Measurements from ENCODE around the gene WNT8A.

The WNT8A gene

DNA sequence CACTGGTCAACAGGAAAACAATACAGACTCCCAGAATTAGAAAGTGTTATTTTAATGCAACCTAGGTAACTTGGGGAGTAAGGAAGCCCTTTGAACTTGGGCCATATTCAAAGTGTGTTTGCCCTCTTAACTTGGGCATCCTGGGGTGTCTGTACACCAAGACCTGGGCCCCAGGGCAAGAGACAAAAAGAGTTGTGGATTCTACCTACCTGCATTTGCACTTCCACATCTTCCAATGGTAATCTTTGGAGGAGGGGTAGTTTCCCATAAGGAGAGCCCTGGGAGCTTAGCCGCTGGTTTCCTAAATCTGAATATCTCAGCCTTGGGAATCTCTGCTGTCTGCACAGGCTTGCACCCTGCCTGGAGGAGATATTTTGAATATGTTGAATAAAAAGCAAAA lies 8.5 kb downstream of the WNT8A start:
- no peak for DNase-seq

DNA sequence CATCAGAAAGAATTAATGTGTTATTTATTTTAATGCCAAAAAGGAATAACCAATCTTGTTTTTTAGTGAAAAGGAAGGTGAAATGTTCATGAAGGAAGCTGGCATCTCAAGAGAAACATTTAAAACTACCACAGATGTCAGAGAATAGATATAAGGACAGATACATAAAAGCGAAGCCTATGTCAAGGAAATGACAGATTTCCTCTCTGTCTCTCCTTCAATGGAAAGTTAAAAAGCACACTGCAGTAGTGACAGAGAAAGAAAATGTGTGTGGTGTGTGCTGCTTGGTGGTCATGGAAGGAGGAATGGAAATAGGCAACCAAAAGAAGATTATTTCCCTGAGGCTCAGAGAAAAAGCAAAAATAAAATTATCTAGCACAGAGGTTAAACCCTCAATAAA lies 9.2 kb downstream of the WNT8A start:
- no peak for DNase-seq

DNA sequence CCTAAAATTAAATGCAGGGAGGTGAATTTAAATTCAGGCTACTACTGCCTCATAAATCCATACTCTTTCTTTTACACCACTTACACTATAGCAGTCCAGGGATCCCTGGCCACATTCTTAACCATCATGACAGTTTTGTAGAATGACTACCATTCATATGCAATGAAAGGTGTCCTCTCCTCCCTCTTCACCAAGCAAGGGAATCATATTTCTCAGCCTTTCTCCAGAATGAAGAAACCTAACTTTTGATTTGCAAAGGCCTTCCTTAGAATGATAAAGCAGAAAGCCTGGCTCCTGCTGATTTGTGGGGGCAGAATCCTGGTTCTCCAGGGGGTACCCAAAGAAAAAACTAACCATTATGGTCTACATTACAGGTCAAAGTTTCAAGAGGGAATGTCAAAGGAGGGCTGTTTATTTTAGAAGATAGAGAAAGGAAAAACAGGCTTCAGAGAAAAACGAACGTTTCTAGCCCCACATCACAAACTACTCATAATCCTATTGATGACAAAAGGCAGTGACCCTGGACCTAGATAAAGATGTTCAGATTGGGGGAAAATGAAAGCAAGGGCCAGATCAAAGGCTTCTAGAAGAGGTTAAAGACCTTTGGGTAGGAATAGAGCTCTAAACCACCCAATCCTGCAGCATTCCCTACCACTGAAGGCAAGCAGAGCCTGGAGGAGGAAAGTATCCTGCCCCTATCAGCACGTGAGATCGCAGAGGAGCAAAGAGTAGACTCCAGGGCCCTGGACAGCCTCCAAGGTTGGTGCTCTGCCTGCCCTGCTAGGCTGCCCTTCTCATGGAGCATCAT lies 11.5 kb downstream of the WNT8A start:
- no peak for DNase-seq

DNA sequence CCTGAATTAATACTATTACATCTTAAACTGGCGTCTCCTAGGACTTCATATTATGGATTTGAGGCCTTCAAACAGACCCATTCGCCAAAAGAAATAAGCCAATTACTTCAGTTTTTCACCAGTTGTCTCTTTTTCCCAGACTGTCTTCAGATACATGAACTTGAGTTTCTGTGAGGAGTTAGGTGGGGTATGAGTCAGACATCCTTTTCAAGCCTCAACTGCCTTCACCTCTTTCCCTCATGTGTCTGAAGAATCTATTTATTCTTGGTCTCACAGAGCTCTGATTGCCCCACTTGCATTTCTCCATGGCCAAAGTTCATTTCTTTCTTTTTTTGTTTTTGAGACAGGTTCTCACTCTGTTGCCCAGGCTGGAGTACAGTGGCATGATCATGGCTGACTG lies 12.5 kb downstream of the WNT8A start:
- no peak for DNase-seq

DNA sequence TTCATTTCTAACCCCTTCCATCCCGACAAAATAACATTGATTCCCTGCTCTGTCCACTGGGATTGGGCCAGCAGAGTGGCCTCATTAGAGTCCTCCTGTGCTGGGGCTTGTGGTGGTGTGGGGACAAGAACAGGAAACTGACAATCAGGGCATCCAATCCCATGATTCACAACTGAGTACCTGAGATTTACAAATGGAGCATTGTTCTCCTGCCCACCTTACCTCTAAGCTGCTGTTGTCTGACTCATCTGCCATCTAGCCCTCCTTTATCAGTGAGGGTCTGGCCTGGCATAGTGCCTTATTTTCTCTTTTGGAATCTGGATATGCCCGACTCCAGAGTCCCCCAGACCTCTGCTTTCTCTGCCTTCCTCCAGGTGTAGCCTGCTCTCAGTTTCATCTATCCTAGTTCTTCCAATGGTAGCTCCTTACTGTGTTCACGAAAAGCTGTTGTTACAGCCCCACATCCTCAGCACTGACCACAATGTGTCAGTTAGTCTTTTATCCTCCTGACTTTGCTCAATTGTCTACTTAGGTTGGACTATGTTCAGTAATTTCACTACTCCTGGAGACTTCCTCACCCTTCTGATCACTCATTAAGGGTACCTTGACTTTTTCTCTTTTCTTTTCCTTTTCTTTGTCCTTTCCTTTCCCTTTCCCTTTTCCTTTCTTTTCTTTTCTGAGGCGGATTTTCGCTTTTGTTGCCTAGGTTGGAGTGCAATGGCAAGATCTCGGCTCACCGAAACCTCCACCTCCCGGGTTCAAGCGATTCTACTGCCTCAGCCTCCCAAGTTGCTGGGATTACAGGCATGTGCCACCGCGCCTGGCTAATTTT lies 13.4 kb downstream of the WNT8A start:
- no peak for DNase-seq

DNA sequence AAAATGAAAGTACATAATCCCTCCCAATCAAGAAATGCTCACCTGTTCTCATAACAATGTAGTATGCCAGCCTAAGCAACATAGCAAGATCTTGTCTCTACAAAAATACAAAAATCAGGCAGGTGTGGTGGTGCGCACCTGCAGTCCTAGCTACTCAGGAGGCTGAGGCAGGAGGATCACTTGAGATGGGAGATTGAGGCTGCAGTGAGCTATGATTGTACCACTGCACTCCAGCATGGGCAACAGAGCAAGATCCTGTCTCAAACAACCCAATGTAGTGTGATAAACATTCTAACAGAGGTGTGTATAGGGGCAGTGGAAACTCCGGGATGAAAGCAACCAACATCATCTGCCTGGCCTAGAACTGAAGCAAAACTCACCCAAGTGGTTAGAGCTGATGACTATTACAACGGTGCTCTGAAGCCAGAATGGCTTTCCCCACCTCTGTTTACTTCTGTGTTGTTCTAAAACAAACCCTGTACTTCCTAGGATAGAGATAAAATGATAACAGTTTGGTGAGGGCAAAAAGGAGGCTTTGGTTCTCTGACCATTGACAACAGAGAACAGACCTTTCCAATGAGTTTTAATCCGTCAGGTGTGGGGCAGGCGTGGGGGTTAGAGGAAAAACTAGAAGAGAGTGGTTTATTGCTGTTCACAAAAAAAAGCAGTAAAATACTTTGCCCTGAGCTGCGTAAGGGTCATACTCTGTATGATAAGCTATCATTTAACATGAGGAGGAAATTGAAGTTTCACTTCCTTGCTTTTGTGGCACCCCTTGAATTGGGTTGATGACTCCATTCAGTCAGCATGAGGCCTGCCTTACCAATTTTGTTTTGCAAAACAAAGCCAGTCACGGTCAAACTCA lies 18.9 kb downstream of the WNT8A start:
- DNase-seq, result no peak

DNA sequence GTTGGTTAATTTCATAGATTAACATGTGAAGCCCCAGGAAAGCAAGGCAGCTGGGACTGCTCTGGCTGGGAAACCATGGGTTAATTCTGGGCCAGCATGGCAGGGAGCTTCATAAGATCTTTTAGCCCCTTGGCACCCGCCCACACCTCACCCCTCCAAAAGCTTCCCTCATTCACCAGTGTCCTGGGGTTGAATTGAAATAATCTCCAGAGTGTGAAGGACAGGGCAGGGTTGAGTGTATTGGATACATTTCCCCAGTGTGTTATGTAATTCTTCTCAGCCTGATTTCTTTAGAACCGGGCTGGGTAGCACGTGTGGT lies 19.4 kb downstream of the WNT8A start:
- DNase-seq, result no peak

DNA sequence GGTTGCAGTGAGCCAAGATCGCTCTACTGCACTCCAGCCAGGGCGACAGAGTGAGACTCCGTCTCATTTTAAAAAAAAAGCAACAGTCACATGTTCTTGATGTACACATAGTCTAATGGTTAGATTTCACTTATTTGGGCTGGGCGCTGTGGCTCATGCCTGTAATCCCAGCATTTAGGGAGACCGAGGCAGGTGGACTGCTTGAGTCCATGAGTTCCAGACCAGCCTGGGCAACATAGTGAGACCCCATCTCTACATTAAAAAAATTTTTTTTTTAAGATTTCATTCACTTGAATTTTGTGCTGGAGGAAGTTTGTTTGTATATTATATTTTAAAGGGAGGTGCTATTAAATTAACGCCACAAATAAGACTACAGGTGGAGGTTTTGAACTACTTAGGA lies 21.9 kb downstream of the WNT8A start:
- no peak for DNase-seq

DNA sequence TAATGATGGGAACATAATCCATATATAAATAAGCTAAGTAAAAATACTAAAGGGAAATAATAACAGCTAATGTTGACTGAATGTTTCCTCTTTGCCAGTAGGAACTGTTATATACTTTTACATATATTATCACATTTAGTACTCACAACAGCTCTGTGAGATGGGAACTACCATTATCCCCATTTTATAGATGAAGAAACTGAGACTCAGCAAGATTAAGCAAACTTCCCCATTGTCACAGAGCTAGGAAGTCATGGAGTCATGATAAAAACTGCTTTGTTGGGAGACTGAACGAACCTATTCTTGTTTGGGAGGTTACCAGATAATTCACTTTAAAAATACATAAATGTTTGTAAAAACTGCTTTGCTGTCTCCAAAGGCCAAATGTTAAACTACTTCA lies 23.4 kb downstream of the WNT8A start:
- no peak for DNase-seq

DNA sequence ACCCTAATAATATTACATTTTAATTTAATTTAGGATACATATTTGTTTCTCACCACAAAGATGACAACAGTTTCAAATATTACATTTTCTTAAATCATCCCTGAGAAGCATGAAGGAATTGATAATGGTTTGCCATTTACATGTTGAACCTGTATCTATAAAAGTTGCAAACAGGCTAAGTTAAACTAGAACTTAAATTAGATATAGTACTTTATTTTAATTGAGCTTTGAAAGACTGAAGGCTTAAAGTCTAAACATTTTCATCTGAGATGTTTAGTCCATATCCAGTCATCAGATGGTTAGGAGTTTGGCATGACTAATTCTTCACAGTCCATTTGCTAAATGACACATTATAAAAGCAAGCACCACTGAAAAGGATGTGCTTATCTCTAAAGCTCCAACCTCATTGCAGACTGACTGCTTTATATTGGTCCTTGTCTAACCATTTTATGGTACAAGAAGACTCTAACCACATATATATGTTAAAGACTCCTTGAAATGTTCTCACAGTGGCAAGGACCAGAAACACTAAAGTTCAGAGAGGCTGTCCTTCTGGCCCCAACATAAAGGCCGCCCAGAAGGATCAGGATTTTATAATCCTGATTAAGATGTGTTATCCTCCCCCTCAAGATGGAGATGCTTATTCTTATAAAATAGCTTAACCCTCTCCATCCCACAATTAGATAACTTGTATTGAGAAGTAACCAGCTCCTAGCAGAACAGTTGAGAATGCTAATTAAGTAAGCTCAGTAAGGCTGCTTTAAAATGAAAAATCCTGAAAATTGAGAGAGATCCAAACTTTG lies 25.8 kb downstream of the WNT8A start:
- DNase-seq, result no peak

DNA sequence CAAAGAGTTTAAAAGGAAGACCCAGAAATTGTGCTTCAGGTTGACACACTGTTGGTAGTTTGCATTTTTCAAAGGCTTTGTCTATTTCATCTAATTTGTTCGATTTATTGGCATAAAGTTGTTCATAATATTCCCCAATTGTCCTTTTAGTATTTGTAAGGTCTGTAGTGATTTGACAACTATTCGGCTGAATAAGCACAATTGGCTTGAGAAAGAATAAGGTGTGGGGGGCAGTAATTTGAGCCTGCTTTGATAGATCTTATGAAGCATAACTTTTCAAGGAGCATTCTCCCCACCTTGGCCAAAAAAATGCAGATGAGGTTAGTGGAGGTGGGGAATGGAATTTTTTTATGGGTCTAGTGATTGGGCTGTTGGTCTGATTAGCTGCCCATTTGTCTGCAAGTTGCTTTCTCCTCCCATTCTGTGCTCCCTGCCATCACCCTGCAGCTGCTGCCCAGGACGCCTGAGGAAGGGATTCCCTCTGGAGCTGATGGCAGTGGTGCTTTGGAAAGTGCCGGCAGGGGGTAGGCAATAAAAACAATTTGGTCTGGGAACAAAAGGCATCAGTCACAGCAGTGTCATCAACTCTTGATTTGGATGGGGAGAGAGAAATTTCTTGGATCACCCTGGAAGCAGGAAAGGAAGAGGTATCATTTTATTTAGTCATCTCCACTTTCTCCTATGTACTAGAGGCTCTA lies 26.6 kb downstream of the WNT8A start:
- DNase-seq, result no peak

DNA sequence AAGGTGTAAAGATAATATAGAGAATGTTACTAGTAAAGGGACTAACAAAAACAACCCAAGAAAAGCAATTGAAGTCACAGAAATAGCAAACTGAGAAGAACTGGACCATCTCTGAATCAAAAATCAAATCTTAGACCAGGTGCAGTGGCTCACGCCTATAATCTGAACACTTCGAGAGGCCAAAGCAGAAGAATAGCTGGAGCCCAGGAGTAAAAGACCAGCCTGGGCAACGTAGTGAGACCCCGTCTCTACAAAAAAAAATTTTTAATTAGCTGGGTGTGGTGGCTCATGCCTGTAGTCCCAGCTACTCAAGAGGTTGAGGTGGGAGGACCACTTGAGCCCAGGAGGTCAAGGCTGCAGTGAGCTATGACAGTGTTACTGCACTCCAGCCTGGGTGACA lies 27.3 kb downstream of the WNT8A start:
- DNase-seq, result no peak

DNA sequence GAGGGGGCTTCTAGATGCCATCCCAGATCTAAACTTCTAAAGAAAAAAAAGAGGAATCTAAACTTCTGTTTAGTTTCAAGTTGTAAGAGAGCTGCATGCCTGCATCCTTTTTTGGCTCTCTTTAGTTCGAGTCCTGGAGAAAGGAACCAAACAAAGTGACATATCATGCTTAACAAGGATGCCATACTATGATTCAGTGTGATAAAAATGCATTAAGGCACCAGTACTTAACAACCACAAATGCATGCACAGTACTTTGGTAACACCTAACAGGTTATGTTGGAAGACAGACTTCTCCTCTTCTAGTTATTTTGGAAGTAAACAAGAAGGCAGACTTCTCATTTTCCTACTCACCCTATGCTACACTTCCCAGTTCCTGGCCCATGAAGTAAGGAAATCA lies 28.1 kb downstream of the WNT8A start:
- DNase-seq, result no peak

DNA sequence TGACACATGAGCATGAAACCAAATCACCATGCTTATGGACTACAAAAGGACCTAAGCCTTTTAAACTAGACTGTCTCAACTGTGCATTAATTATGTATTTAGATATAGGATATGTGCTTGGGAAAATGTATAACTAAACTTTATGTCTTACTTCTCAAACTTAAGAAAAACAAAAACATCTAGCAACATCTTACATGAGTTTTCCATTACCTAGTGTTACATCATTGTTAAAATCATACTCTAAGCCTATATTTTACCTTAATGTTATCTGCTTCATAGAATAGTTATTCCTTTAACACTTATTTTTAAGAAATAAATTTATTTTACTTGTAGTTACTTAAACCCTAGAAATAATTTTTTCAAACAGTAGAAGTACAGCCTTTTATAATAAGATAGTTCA lies 31.4 kb downstream of the WNT8A start:
- DNase-seq, result no peak

DNA sequence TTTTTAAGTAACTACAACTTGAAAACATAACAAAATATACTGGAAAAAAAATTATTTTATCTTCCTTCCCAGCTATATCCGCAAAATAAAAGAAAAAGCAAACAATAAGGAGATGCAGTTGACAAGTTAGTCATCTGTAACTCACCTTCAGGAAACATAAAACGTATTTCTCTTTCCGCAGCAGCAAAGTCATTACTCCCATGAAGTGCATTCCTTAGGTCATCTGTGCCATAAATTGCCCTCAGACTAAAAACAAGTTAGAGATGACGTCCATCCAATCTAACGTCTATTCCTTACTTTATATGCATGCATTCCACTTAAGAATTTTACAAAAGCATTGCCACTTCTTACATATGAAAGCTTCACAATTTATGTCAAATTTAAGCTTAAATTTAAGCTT lies 44.5 kb downstream of the WNT8A start:
- DNase-seq, result no peak

DNA sequence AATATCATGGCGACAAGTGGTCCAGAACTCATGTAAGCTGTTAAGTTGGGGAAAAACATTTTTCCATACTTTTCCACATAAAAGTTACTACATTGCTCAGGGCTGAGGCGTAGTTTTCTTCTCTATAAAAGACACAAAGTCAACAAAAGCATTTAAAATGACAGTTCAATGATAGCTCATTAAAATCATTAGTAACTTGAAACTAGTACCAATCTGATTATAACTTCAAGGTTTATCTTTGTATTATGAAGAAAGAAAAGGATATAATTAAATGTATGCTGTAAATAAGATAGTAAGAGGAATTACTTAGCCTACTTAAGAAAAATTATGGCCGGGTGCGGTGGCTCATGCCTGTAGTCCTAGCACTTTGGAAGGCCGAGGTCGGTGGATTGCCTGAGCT lies 45.5 kb downstream of the WNT8A start:
- no peak for DNase-seq

DNA sequence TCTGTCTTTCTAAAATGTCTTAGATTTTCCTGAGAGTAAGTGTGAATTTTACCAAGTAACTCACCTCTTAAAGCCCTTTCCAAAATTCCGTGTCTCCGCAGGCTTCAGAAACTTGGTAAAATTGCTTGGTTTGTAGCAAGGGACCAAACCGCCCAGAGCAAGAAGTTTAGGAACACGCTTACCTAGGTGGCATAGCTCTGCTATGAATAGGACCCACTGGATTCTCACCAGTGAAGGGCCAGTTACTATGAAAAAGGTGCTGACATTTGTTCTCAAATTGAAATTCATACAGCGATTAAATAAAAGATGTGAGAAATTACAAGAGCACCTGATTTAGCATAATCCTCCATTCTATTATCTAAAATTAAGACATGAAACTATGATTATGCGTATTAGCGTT lies 48.7 kb downstream of the WNT8A start:
- no peak for DNase-seq

DNA sequence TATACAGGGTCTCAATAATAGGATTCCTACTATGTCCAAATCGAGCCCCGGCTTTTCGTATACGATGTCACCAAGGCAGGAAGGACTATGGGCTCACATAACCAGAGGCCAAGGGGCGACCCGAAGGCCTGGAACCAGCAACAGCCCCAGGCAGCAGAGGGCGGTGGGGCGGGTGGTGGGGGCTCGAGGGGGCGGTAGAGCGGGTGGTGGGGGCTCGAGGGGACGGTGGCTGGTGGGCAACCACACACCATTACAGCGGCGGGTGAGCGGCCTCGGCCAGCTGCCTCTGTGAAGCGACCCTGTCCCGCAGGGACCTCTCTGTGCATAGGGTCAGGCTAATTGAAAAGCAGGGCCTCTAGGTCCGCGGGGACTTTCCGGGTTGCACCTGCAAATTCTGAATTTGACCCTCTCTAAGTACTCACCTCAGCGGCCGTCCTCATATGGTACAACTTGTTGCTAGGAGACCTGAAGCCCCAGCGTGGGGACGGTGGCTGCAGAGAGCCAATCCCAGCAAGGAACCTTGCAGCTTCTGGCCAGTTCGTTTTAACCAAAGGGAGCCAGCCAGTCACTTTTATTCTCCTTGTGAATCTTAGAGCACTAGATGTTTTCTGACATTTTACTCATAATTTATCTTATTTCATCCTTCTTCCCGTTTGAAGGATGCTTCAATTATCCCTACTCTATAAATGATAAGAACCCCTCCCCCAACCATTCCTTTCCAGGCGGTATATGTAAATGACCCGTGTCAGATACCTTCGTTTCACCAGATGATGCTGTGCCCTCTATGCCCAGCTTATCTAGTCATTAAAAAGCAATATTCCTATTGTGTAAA lies 55.3 kb downstream of the WNT8A start, which contains the start of gene NME5:
TSS of gene NME5 (minus strand) at position 480 of the 832 bp plus-strand sequence. CDS start 648 bp downstream, outside the sequence.
- peak in 1 of 2 experiments; percentile 7 for DNase-seq

DNA sequence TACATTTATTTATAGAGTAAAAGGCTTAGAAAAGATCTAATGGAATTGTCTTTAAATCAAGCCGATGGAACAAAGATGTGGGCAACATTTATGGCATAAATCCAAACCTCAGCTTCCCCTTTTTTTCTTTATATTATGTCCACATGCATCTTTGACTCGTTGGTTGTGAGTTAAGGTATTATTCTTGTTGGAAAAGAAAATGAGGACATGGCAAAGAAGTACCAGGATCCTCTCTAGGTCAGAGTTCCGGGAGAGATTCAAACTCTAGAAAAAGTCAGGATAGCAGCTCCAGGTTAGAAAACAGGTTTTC lies 55.9 kb downstream of the WNT8A start:
- no peak for DNase-seq

DNA sequence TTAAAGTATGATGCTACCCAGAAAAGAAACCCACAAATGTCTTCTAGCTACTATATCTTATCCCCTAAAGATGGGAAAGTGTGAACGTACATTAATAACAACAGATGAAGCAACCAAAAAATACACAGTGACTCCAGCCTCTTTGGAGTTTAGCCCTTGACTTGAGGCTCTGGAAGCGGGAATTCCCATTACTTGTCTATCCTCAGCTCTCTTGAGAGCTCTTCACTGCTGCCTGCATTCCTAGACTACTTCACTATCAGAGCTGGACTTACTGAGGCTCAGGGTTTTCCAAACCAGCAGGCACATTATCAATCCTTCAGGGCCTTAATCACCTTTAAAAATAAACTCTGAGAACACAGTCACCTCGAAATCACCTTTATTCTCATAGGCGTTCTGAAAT lies 56.4 kb downstream of the WNT8A start:
- no peak for DNase-seq

All from activated CD4-positive, alpha-beta T cell treated with anti-CD3 and anti-CD28 coated beads, Interleukin-2, amount 50 U/mL, for 48 hours (primary cell).